ENCODE results near the gene PIF1.

The PIF1 gene

DNA sequence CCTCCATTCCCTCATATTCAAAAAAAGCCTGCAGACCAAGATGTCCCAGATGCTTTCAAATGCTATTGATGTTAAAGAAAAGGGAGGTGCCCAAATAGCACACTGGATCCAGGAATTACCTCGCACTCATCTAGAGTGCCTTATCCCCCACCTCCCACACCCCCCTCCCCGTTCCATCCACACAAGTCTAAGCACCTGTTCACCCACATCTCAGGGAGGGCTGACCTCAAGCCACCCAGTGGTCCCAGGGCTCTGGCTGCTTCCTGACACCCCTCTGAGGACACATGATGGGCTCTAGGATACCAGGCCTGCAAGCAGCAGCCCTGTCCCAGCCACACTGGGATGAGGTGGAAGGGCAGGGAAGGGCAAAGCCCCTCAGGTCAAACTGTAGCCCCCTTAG is 54.8 kb downstream of the PIF1 start:
- Histone ChIP-seq H3K36me3 (ENCODE audit: control insufficient read depth, insufficient read depth, low read length, severe bottlenecking) (no peaks in the 10 kb centered on the region), H3K4me1 (ENCODE audit: control insufficient read depth, insufficient read depth, low read length) (no peaks in the 10 kb centered on the region), H3K4me3 (ENCODE audit: low read length) (no peak overlapping the region), H3K9ac (ENCODE audit: low read length) (no peak overlapping the region), H3K9me3 (ENCODE audit: control insufficient read depth, low read length) (no peaks in the 10 kb centered on the region), H3K27me3 (replicated peaks; ENCODE audit: control insufficient read depth, insufficient read depth, low read length) (peaks cover 11% of the 10 kb centered on the region)
- DNase-seq (ENCODE audit: low read depth): no peak

- H3K9ac ChIP-seq (ENCODE audit: low read length): no peak overlapping the region
- no peak for DNase-seq (ENCODE audit: low read depth)
- no peak overlapping the region for H3K4me3 ChIP-seq (ENCODE audit: low read length)
- peaks cover 5% of the 10 kb centered on the region for H3K27me3 ChIP-seq (replicated peaks; ENCODE audit: control insufficient read depth, insufficient read depth, low read length)
- no peaks in the 10 kb centered on the region for H3K4me1 ChIP-seq (ENCODE audit: control insufficient read depth, insufficient read depth, low read length)
- H3K36me3 ChIP-seq (ENCODE audit: control insufficient read depth, insufficient read depth, low read length, severe bottlenecking): no peaks in the 10 kb centered on the region
- no peaks in the 10 kb centered on the region for H3K9me3 ChIP-seq (ENCODE audit: control insufficient read depth, low read length)
These were observed 58.2 kb downstream of the PIF1 start for GRCh38 chr15:64767203-64767602.

GRCh38 chr15:64766058-64766457 is 59.4 kb downstream of the PIF1 start:
- Histone ChIP-seq H3K9me3 (ENCODE audit: control insufficient read depth, low read length) (no peaks in the 10 kb centered on the region), H3K9ac (ENCODE audit: low read length) (no peak overlapping the region), H3K4me1 (ENCODE audit: control insufficient read depth, insufficient read depth, low read length) (no peaks in the 10 kb centered on the region), H3K27me3 (replicated peaks; ENCODE audit: control insufficient read depth, insufficient read depth, low read length) (peaks cover 5% of the 10 kb centered on the region), H3K4me3 (ENCODE audit: low read length) (no peak overlapping the region), H3K36me3 (ENCODE audit: control insufficient read depth, insufficient read depth, low read length, severe bottlenecking) (no peaks in the 10 kb centered on the region)
- no peak for DNase-seq (ENCODE audit: low read depth)

Data from adipocyte (in vitro differentiated cells).